ENCODE data around the gene TPSG1.

- TF ChIP-seq CTCF (IDR thresholded peaks at IDR 0.05) (no peak), POLR2A (IDR thresholded peaks at IDR 0.05) (no peak)
Observed at GRCh38 chr16:1245452-1246020, 20.5 kb upstream of the TPSG1 start.
